Neural cell (in vitro differentiated cells): ENCODE results near the gene YPEL1. TPM values are rescaled to one million over a fixed set of nuclear protein-coding genes. Genes with fewer than 3 reads are reported as not detected.

Experiments used
- H2AFZ ChIP-seq: fragments of 200-600, 300-800 bp; sonication (generic), shearing (Covaris generic); 2 replicates; pipeline ENCODE4 v1.6.0; 2014; ENCODE audit warnings: low read depth, mild to moderate bottlenecking, antibody characterized with exemption, low read length, moderate library complexity
- H3F3A ChIP-seq: fragments of 200-600 bp; shearing (Covaris generic); 2 replicates; pipeline ENCODE4 v1.6.1; 2016; ENCODE audit warnings: mild to moderate bottlenecking, moderate library complexity, mixed read lengths, antibody characterized with exemption, low read length; ENCODE audit not compliant: insufficient read depth, poor library complexity, severe bottlenecking
- H3K27ac ChIP-seq: fragments of 200-600, 300-800 bp; sonication (generic), shearing (Covaris generic); 2 replicates; pipeline ENCODE4 v1.5.1; 2014; ENCODE audit warnings: mild to moderate bottlenecking, low read length, moderate library complexity
- H3K27me3 ChIP-seq: fragments of 300-800, 200-600 bp; sonication (generic), shearing (Covaris generic); 2 replicates; pipeline ENCODE4 v1.6.0; 2014; ENCODE audit warnings: mild to moderate bottlenecking, low read depth, low read length, moderate library complexity; ENCODE audit not compliant: insufficient read depth
- H3K36me3 ChIP-seq: fragments of 300-800, 200-600 bp; sonication (generic), shearing (Covaris generic); 2 replicates; pipeline ENCODE4 v1.5.1; 2014; ENCODE audit warnings: mild to moderate bottlenecking, antibody characterized with exemption, low read length, moderate library complexity; ENCODE audit not compliant: insufficient read depth
- H3K4me2 ChIP-seq: fragments of 300-800, 200-600 bp; sonication (generic), shearing (Covaris generic); 2 replicates; pipeline ENCODE4 v1.6.0; 2014; ENCODE audit warnings: mild to moderate bottlenecking, low read length
- H3K4me3 ChIP-seq: fragments of 300-800, 200-600 bp; sonication (generic), shearing (Covaris generic); 2 replicates; pipeline ENCODE4 v1.5.1; 2014; ENCODE audit warnings: mild to moderate bottlenecking, low read length, moderate library complexity
- H3K79me2 ChIP-seq: fragments of 200-600 bp; shearing (Covaris generic); replicated peaks from 2 replicates; pipeline ENCODE4 v1.6.0; 2014; ENCODE audit warnings: mild to moderate bottlenecking, low read length, moderate library complexity; ENCODE audit not compliant: insufficient read depth
- H3K9ac ChIP-seq: fragments of 300-800, 200-600 bp; sonication (generic), shearing (Covaris generic); 2 replicates; pipeline ENCODE4 v1.6.1; 2016; ENCODE audit warnings: mild to moderate bottlenecking, low read length, mixed read lengths
- H3K9me2 ChIP-seq: fragments of 200-600 bp; shearing (Covaris generic); 2 replicates; pipeline ENCODE4 v1.6.1; 2016; ENCODE audit warnings: mild to moderate bottlenecking, low read length, mixed read lengths; ENCODE audit not compliant: insufficient read depth
- H3K9me3 ChIP-seq: fragments of 200-600, 300-800 bp; sonication (generic), shearing (Covaris generic); 2 replicates; pipeline ENCODE4 v1.6.1; 2016; ENCODE audit warnings: mild to moderate bottlenecking, mixed run types, low read length, moderate library complexity, mixed read lengths
- H4K20me1 ChIP-seq: fragments of 200-600 bp; shearing (Covaris generic); 2 replicates; pipeline ENCODE4 v1.6.1; 2016; ENCODE audit warnings: mild to moderate bottlenecking, mixed run types; ENCODE audit not compliant: insufficient read depth
- CTCF ChIP-seq: fragments of 450-650 bp; IDR thresholded peaks from 2 replicates; pipeline ENCODE4 v1.5.1; 2014; ENCODE audit warnings: antibody characterized with exemption, mild to moderate bottlenecking, moderate library complexity; ENCODE audit not compliant: poor library complexity, severe bottlenecking
- EP300 ChIP-seq: fragments of 450-650 bp; conservative IDR thresholded peaks from 2 replicates; pipeline ENCODE4 v1.6.1; 2014; ENCODE audit warnings: antibody characterized with exemption, mild to moderate bottlenecking, moderate library complexity; ENCODE audit not compliant: poor library complexity, severe bottlenecking
- EZH2 ChIP-seq: fragments of 200-600, 300-800 bp; shearing (Covaris generic), sonication (generic); IDR thresholded peaks from 2 replicates; pipeline ENCODE4 v1.6.1; 2014; ENCODE audit warnings: antibody characterized with exemption, low read length, borderline replicate concordance, mild to moderate bottlenecking; ENCODE audit not compliant: insufficient read depth, poor library complexity, severe bottlenecking
- MXI1 ChIP-seq: fragments of 450-650 bp; conservative IDR thresholded peaks from 2 replicates; pipeline ENCODE4 v1.6.1; 2014; ENCODE audit warnings: antibody characterized with exemption, mild to moderate bottlenecking; ENCODE audit not compliant: poor library complexity, severe bottlenecking
- POLR2AphosphoS5 ChIP-seq: IDR thresholded peaks from 2 replicates; pipeline ENCODE4 v1.6.1; 2012
- RAD21 ChIP-seq: fragments of 450-650 bp; conservative IDR thresholded peaks from 2 replicates; pipeline ENCODE4 v1.6.1; 2014; ENCODE audit warnings: antibody characterized with exemption, mild to moderate bottlenecking, moderate library complexity
- REST ChIP-seq: IDR thresholded peaks from 2 replicates; pipeline ENCODE4 v1.6.1; 2012; ENCODE audit warnings: borderline replicate concordance
- SMC3 ChIP-seq: fragments of 450-650 bp; conservative IDR thresholded peaks from 2 replicates; pipeline ENCODE4 v1.6.1; 2014; ENCODE audit warnings: antibody characterized with exemption, mild to moderate bottlenecking, moderate library complexity; ENCODE audit not compliant: poor library complexity
- TAF1 ChIP-seq: IDR thresholded peaks from 2 replicates; pipeline ENCODE4 v1.6.1; 2012; ENCODE audit warnings: low read depth
- polyA plus RNA-seq: library from polyadenylated mRNA; depleted of rRNA; stranded (reverse); fragments of >200 nt; gene quantifications from 2 replicates; pipeline ENCODE4 v1.2.3, GENCODE V29; 2014

The YPEL1 gene
- polyA plus RNA-seq, 1 donor from 2014 or later, result 38.0 TPM

- no peak overlapping the region for H3K4me3 ChIP-seq
- H3K27me3 ChIP-seq, result no peaks in the 10 kb centered on the region
- no peaks in the 10 kb centered on the region for H3K79me2 ChIP-seq
- no peak overlapping the region for H3K27ac ChIP-seq
- no peak overlapping the region for H2AFZ ChIP-seq
- no peaks in the 10 kb centered on the region for H3K9me3 ChIP-seq
- no peak overlapping the region for H3K4me2 ChIP-seq
- H3K9me2 ChIP-seq, result no peaks in the 10 kb centered on the region
- H3F3A ChIP-seq, result no peaks in the 10 kb centered on the region
- H3K36me3 ChIP-seq, result peaks cover 9% of the 10 kb centered on the region
- H4K20me1 ChIP-seq, result no peaks in the 10 kb centered on the region
- no peak overlapping the region for H3K9ac ChIP-seq
- TF ChIP-seq EP300, result no peak
- no peak for TF ChIP-seq RAD21
- no peak for TF ChIP-seq EZH2
- TF ChIP-seq TAF1, result no peak
- no peak for TF ChIP-seq CTCF
- TF ChIP-seq REST, result no peak
- TF ChIP-seq MXI1, result no peak
- no peak for TF ChIP-seq POLR2AphosphoS5
- no peak for TF ChIP-seq SMC3
Measured at GRCh38 chr22:21759093-21759492, 23.5 kb upstream of the YPEL1 start.

DNA sequence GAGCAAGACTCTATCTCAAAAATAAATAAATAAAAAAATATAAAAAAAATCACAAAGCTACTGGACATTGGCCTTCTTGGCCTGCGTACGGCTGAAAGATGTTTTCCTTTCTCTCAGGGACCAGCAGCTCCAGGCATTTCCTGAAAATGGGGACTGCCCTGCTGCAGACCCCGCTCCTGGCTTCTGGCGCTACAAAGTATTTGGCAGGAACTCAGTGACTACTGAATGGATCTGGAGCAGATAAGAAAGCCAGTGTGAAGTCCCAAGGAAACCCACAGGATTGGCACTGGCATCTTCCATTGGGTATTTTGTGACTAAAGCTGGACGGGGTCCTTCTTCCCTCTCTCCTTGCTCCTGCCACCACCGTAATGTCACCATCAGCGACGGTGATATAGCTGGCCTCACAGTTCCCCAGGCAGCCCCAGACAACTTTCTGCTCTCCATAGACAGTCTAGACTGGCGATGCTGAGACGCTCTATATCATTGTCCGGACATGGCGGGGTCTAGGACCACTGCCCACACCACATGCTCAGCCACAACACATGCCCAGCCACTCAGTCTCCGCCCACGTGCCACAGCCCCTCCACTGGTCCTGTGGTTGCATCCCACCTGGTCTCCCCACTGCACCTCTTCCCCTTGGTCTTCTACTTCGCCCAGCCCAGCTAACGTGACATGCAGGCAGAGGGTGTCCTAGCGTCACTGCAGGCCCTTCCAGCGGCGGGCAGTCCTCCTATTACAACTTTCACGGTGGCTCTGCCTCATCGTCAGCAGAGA lies 22.7 kb upstream of the YPEL1 start:
- H3F3A ChIP-seq, result no peaks in the 10 kb centered on the region
- H3K79me2 ChIP-seq, result no peaks in the 10 kb centered on the region
- H3K36me3 ChIP-seq, result peaks cover 4% of the 10 kb centered on the region
- TF ChIP-seq CTCF (no peak), RAD21 (no peak), EZH2 (no peak), MXI1 (no peak), EP300 (no peak), POLR2AphosphoS5 (no peak), REST (no peak), SMC3 (no peak), TAF1 (no peak)
- no peaks in the 10 kb centered on the region for H4K20me1 ChIP-seq
- H3K4me2 ChIP-seq, result no peak overlapping the region
- H3K4me3 ChIP-seq, result no peak overlapping the region
- H3K9me2 ChIP-seq, result no peaks in the 10 kb centered on the region
- H2AFZ ChIP-seq, result no peak overlapping the region
- H3K9ac ChIP-seq, result no peak overlapping the region
- H3K27me3 ChIP-seq, result no peaks in the 10 kb centered on the region
- H3K9me3 ChIP-seq, result no peaks in the 10 kb centered on the region
- H3K27ac ChIP-seq, result no peak overlapping the region
